ENCODE data around the gene OR8D2.

OR8D2 gene, protein sequence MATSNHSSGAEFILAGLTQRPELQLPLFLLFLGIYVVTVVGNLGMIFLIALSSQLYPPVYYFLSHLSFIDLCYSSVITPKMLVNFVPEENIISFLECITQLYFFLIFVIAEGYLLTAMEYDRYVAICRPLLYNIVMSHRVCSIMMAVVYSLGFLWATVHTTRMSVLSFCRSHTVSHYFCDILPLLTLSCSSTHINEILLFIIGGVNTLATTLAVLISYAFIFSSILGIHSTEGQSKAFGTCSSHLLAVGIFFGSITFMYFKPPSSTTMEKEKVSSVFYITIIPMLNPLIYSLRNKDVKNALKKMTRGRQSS

DNA sequence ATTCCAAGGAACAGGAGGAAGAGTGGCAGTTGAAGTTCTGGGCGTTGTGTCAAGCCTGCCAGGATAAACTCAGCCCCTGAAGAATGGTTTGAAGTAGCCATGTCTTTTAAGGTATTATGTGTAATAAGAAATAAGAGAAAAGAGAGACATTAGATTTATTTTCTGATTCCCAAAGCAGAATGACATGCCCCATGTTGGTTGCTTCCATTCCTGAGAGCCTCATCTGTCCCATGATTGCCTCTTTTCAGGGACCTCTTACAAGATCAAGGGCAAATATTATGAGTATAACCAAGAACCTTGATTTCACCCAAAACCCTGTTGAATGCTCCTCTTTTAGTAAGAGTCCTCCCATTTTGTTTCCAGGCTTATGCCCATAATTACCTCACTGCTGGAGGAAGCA is at the start of gene OR8D2:
Gene OR8D2 (minus strand): TSS at position 101 of the 400 bp plus-strand sequence. CDS start 0 bp downstream, at position 101.
- no peak for DNase-seq

DNA sequence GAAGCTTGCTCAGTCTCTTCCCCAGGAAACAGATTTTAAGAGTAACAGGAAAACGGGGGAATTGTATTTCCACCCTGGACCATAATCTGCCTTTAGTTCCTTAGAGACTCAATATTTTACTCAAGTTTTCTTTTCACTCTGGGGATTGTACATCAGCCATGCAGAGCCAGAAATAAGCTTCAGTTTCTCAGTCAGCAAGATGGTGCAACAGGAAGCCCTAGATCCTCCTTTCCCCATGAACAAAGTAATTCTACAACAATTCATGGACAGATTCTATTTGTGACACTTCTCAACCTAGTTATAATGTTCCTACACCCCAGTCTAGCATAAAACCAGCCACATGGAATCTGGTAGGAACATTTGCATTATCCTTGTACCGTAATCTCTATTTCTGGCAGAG is 39.6 kb upstream of the OR8D2 start:
- no peak for DNase-seq

DNA sequence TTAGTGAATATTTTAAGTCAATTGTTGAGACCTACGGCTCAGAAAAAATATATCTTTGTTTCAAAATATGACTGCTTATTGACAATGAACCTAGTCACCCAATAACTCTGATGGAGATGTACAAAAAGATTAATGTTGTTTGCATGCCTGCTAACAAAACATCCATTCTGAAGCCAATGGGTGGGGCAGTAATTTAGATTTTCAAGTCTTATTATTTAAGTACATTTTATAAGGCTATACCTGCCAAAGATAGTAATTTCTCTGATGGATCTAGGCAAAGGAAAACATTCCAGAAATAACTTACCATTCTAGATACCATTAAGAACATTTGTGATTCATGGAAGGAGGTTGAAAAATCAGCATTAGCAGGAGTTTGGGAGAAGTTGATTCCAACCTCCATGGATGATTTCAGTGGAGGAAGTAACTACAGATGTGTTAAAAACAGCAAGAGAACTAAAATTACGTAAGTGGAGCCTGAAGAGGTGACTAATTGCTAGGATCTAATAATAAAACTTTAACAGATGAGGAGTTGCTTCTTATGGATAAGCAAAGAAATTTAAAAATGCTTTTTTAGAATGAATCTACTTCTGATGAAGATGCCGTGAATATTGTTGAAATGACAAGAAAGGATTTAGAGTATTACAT is 26.4 kb upstream of the OR8D2 start:
- DNase-seq: no peak

DNA sequence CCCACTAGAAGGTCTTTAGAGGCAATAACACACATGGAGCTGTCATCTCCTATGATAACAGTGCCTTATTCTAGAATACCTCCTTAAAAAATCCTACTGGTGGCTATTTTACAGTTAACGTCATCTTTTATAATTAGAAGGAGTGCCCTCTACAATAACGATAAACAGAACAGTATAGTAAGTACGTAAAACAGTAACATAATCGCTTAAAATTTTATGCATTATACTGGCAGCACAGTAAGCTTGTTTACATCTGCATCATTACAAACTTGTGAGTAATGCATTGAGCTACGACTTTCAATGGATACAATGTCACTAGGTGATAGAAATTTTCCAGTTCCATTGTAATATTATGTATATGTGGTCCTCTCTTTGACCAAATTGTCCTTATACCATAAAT is 24.3 kb upstream of the OR8D2 start:
- no peak for DNase-seq

DNA sequence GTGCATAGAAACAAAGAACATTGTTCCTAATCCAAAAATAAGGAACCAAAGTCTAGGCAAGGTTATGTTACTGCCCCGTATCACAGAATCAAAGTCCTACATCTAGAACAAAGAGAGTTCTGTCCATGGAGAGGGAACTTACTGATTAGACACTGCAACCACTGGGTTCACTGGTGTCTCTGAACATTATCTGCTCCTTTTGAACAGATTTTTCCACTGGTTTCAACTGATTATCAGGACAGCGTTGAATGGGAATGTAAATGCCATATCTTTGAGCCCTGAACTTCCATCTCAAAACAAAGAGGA is 20.1 kb upstream of the OR8D2 start:
- no peak for DNase-seq

DNA sequence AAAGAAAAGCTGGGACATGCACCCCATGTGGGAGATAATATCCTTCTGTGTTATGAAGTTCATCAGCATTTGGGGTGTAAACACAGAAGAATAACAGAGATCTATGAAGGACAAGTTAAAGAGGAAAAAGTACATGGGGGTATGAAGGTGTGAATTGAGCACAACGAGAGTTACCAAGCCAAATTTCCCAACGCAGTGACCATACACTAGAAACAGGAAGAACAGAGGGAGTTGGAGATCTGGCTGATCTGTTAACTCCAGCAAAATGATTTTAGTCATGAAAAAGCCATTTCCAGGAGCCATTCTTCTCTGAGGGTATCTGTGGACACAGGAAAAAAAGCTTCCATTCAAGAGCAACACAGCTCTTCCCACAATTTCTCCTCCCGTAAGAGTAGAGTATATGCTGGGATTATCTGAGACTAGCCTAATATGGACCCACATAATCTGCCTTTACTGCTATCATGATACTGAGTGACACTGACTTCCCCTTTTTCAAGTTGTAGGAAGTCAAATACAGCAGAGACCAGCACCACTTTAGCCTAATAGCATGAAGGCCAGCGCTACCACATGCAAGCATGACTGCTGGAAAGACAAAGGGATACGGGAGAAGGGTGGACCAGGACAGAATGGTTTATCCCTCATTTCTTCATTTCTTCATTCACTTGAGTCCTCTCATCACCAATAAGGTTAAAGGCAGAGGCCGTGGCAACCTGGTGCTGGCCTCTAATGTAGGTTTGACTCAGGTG is 19.6 kb upstream of the OR8D2 start:
- DNase-seq: no peak

DNA sequence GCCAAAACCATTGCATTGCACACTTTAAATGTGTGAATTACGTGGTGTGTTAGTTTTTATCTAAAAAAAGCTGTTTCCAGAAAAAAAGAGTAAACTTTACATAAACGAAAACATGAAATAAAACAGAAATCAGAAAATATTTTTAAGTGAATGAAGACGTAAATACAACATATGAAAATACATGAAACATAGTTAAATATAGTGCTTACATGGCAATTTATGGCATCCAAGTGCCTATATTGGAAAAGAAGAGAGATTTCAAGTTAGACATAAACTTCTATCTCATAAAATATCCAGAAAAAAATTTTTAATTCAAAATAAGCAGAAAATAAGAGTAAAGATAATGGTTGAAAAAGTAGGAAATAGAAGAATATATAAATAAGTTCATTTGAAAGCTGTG is 11.9 kb upstream of the OR8D2 start:
- no peak for DNase-seq

DNA sequence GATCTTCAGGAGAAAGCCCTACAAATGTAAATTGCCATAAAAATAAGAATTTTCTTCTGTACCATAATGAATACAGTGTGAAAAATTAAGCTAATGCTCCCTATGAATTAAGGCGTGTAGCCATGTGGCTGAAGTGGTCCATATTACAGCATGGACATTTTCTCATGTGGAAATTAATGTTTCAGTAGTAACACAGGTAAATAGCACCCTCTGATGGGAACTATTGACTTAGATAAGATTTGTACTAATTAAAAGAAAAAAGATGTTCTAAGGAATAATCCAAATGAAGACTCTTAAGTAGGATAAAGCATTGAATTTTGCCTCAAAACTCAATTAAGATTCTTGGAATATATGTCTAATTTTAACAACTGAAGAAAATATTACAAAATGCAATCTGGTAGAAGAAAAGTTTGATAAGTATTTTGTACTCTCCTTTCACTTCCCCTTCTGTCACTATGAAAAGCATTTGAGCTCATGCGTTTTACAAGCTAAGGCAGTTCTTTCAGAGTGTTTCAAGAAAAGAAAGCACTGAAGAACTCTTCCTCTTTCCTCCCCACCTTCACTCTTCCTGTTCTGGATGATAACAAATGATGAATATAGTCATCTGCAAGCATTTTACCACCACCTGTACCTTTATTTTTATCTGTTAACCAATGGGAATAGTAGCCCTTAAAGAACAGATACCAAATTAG is 9.9 kb upstream of the OR8D2 start:
- no peak for DNase-seq

DNA sequence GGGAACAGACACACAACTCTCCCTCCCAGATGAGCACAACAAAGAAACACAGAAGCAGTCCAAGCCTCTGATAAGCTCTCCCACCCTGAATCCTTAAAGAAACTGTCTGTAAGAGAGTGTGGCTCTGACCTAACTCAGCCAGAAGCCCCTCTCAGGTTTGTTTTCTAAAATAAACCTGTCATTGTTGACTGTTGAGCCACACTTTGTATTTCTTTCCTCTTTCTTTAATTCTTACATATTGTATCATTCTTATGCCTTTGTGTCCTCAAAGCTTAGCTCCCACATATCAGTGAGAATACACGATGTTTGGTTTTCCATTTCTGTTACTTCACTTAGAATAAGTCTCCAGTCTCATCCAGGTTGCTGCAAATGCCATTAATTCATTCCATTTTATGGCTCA is 7.8 kb upstream of the OR8D2 start:
- DNase-seq: no peak

DNA sequence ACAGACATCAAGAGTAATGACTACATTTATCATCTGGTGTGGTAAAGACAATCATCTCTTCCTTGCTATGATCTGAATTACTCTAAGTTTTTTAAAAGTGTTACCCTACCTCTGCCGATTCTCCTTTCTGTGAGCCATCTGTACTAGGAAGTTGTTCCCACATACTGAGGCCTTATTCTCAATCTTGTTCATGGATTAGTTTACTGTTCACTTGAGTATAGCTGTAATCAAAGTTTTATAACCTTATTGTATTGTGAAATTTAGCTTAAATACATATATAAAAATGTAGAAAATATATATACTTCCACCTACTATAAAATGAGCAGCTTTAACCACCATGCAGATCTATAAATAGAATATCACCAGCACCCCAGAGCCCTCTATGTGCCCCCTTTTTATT is 2.4 kb upstream of the OR8D2 start:
- no peak for DNase-seq

DNA sequence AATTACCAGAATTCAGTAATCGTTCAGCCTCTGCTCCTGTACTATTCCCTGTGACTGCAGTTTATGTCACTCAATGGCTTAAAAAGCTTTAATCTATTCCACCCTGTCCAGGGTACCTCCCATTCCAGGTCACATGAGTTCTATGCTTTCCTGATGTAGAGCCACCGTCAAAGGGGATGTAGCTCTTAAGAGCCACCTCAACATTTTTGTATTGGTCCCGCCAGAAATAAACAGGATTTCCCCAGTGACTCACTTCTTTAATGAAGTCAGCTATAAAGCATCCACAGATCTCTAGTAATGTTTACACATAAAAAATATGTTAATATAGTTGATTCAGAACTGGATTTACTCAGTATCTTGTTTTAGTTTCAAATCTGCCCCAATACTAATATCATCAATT is 4.9 kb downstream of the OR8D2 start:
- DNase-seq: no peak

DNA sequence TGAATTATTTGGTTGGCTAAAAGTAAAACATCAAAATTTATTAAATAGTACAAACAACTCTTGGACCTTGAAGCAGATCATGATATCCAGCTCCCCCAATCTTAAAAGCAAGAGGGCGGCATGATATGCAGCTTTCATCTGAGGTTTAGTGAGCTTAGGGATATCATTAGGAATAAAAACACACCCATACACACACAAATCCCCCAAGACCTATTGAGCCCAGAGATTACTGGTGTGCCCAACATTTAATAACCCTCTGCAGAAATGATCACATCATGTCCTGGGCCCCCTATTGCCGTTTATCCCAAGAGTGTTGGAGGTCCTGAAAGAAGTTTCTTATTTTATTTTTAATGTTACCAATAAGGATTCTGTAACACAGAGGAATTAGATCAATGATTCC is 6.1 kb downstream of the OR8D2 start, which contains the start of gene OR8D1:
Gene OR8D1 (minus strand): TSS at position 101 of the 400 bp plus-strand sequence. CDS start 3,183 bp downstream, outside the sequence.
- no peak for DNase-seq

DNA sequence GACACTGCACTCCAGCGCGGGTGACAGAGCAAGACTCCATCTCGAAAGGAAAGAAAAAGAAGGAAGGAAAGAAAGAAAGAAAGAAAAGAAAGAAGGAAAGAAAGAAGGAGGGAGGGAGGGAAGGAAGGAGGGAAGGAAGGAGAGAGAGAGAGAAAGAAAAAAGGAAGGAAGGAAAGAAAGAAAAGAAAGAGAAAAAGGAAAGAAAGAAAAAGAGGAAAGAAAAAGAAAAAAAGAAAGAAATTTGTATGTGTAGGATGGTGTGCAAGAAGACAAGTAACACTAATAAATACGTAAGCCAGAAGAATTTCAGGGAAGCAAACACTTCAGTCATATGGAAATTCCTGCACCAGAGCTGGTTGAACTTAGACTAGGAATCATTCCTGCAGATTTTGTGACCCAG is 6.9 kb downstream of the OR8D2 start:
- DNase-seq: no peak

DNA sequence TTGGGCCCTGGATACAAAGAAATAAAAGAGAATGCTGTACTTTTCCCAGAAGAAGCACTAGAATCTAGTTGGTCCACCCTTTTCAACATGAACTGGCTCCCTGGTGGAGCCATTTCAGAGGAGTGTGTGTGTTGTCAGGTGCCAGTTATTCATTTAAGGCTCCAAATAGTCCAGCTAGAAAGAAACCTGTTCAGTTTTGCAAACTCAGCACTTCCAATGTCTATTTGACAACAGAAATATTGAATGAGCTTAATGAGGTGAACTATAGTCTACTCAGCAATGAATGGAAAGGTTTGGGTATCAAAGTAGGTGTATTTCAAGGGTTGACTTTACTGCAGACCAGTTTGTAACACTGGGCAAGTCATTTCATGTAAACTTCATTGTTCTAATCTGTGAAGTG is 8.3 kb downstream of the OR8D2 start:
- no peak for DNase-seq

DNA sequence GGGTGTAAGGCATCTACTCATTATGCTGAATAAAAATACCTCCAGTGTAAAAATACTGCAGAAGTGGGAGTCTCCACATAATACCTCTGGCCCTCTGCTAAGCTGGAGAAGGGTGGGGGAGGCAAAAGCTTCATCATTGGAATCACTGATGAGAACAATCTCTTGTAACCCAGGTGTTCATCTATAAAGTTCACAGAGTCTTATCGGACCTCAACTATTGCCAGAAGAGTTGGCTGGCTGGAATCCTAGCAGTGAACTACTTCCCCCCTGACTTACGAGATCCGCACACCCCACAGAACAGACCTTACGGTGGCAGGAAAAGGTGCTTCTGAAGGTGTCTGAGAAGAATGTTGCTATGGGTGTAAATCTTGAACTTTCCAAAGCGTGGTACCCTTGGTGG is 8.7 kb downstream of the OR8D2 start:
- DNase-seq: no peak

DNA sequence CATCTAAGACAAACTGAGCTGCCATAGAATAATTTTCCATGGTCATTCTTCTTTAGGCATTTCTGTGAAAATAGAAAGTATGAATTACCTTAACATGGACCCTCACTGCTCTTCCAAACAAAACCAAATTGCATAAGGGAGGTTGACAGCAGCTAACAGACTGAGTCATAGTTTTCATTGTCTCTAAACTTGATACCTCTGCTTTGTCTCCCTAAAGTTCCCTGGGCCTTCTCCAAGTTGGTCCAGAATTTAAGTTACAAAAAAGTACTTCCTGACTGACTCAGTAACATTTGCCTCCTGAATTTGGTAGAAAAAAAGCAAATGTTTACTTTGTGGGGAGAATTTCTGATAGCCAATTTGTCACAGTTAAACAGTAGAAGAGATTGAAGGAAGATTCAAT is 9.3 kb downstream of the OR8D2 start:
- DNase-seq: no peak

DNA sequence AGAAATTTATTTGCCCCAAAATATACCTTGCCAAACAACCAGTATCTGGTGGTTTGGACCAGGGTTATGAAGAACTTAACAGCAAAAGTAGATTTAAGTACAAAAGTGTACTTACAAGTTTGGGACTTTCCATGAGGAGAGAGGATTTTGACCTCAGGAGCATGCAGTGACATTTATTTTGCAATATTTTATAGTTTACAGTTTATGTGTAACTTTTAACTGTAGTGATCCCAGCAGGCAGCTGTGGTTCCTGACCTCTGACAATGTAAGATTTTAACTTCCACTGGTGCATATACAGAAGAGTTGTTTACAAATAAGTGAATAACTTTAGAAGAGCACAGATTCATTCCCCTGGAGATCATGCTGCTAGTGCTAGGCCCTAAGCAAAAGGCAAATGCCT is 12.9 kb downstream of the OR8D2 start:
- no peak for DNase-seq

DNA sequence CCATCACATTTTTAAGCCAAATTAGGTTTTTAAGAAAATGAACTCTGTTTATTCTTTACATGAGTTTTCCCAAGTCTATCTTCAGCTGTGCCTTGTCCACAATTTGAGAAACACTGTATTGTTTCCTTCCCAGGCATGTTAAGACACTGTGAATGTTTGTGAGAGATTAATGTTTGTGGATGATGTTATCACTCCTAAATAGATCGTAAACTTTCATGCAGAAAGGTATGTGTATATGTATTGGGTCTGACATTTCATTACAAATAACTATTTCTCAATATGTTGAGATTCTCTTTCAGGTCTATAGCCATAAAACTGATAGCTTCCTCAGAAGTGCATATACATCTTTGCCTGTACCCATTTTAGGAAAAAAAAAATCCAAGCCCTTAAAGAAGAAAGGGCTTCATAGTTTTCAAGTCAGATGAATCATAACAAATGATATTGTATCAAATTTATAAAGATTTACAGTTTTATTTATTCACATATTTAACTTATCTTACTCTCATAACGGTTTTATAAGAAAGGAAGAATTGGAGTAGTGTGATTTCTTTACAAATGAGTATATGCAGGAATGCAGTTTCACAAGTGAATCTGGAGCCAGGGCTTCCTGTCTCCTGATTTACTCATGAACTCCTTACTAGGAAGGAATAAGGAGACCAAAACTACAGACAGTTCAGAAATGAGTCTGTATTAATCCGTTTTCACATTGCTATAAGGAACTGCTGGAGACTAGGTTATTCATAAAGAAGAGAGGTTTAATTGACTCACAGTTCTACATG is 17.5 kb downstream of the OR8D2 start:
- DNase-seq: no peak

DNA sequence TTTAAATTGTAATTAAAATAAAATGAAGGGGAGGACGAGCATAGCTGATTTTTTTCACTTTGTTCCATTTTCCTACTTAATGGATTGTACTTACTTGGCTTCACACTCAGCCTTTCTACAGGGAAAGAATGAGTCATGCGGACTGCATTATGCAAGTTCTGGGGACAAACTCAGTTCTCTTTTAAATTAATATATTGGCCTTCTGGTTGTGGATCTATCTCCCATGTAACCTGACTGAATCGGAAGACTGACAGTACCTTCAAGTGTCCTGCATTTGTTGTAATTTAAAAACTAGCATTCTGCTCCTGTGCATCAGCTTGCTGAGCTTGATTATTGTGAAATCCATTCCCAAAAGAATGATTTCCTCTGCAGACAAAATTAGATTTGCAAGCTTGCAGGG is 18.4 kb downstream of the OR8D2 start:
- no peak for DNase-seq

DNA sequence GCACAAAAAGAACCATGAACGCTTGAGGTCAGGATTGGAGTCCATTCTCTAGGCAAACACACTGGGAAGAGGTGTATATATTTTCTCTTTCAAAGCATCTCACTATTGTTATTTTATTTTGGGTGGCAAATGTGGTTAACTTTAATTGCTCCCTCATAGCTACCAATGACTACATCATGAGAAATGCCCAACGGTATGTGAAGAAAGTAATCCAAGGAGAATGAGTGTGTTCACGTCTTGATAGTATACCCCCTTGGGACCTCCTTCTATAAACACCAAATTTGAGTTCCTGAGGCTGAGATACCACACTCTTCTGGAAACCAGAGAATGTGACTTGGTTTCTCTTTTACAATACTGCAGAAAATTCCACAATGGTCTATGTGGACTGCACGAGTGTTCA is 22.1 kb downstream of the OR8D2 start:
- no peak for DNase-seq

DNA sequence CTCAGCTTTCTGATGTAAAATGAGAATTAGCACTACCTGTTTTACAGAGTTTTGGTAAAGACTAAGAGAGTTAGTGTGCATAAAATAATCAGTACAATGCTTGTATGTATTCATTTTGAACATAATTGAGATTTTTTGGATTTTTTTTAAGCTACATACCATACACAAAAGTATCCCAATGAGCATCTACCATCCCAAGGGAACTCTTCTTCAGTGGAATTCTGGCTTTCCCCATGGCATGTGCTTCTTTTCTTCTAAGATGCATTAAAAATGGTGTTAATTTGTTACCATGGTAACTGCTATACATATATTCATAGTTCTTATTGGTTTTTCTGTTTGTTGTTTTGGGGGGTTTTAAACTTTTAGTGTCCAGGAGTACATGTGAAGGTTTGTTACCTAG is 24.0 kb downstream of the OR8D2 start:
- DNase-seq: no peak

DNA sequence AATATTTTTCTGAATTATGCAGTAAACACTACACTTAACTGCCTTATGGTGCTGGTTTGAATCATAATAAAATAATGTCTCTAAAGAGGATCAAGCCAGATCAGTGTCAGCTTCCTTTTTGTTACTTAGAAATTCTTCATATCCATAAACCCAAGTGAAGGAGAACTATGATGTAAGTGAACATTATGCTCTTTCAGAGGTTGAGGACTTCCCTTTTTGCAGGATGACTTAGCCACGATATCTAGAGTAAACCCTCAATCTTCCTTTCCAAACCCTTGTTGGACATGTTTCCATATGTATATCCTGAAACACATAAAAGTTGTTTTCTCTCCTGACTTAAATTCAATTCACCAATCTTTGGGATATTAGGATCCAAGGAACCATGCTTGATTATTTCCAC is 25.3 kb downstream of the OR8D2 start:
- no peak for DNase-seq
